Measurements from ENCODE around the gene TNFRSF8. TPM values are rescaled to one million over a fixed set of nuclear protein-coding genes. Genes with fewer than 3 reads are reported as not detected.

TNFRSF8 gene
- total and polyA plus RNA-seq, 2 of the 13 experiments (the other 11 are each of a cell fraction or from before 2014, with no cell fraction given): not detected

DNA sequence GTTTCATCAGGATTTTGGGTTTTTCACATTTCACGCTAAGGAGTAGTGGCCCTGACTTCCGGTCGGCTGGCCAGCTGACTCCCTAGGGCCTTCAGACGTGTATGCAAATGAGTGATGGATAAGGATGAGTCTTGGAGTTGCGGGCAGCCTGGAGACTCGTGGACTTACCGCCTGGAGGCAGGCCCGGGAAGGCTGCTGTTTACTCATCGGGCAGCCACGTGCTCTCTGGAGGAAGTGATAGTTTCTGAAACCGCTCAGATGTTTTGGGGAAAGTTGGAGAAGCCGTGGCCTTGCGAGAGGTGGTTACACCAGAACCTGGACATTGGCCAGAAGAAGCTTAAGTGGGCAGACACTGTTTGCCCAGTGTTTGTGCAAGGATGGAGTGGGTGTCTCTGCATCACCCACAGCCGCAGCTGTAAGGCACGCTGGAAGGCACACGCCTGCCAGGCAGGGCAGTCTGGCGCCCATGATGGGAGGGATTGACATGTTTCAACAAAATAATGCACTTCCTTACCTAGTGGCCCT, 80.6 kb downstream of the TNFRSF8 start (continued):
- TF ChIP-seq, protein P1, sequence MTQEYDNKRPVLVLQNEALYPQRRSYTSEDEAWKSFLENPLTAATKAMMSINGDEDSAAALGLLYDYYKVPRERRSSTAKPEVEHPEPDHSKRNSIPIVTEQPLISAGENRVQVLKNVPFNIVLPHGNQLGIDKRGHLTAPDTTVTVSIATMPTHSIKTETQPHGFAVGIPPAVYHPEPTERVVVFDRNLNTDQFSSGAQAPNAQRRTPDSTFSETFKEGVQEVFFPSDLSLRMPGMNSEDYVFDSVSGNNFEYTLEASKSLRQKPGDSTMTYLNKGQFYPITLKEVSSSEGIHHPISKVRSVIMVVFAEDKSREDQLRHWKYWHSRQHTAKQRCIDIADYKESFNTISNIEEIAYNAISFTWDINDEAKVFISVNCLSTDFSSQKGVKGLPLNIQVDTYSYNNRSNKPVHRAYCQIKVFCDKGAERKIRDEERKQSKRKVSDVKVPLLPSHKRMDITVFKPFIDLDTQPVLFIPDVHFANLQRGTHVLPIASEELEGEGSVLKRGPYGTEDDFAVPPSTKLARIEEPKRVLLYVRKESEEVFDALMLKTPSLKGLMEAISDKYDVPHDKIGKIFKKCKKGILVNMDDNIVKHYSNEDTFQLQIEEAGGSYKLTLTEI (CRISPR knock-in tag; conservative IDR thresholded peaks at IDR 0.05): no peak
- TF ChIP-seq ZXDC (CRISPR knock-in tag; IDR thresholded peaks at IDR 0.05) (no peak), STAT5B (CRISPR knock-in tag; IDR thresholded peaks at IDR 0.05) (no peak), FOSL1 (CRISPR knock-in tag; IDR thresholded peaks at IDR 0.05; ENCODE audit: borderline replicate concordance) (no peak), ZNF441 (CRISPR knock-in tag; IDR thresholded peaks at IDR 0.05; ENCODE audit: borderline replicate concordance) (peak; percentile 48; the same call in 1 of the 2 replicates), EHMT2 (IDR thresholded peaks at IDR 0.05; ENCODE audit: borderline replicate concordance, low read depth, low read length) (no peak), ZSCAN21 (CRISPR knock-in tag; IDR thresholded peaks at IDR 0.05; ENCODE audit: borderline replicate concordance) (no peak), ZIK1 (CRISPR knock-in tag; IDR thresholded peaks at IDR 0.05; ENCODE audit: borderline replicate concordance, low read depth) (no peak), FOXA1 (IDR thresholded peaks at IDR 0.05) (no peak), FOXA1 (CRISPR knock-in tag; IDR thresholded peaks at IDR 0.05) (peak; percentile 74), SALL1 (CRISPR knock-in tag; IDR thresholded peaks at IDR 0.05) (peak; percentile 11; the same call in 1 of the 2 replicates), FOXA3 (CRISPR knock-in tag; IDR thresholded peaks at IDR 0.05) (peak; percentile 63), ZNF652 (CRISPR knock-in tag; IDR thresholded peaks at IDR 0.05; ENCODE audit: borderline replicate concordance, low read depth) (no peak), ZFP37 (CRISPR knock-in tag; IDR thresholded peaks at IDR 0.05; ENCODE audit: borderline replicate concordance) (no peak), ZNF30 (CRISPR knock-in tag; IDR thresholded peaks at IDR 0.05) (no peak), MIER2 (CRISPR knock-in tag; IDR thresholded peaks at IDR 0.05) (no peak), KLF15 (CRISPR knock-in tag; IDR thresholded peaks at IDR 0.05; ENCODE audit: borderline replicate concordance) (no peak), ZMYM3 (CRISPR knock-in tag; IDR thresholded peaks at IDR 0.05) (no peak)
- TF ChIP-seq, protein P2, sequence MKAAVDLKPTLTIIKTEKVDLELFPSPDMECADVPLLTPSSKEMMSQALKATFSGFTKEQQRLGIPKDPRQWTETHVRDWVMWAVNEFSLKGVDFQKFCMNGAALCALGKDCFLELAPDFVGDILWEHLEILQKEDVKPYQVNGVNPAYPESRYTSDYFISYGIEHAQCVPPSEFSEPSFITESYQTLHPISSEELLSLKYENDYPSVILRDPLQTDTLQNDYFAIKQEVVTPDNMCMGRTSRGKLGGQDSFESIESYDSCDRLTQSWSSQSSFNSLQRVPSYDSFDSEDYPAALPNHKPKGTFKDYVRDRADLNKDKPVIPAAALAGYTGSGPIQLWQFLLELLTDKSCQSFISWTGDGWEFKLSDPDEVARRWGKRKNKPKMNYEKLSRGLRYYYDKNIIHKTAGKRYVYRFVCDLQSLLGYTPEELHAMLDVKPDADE (CRISPR knock-in tag; IDR thresholded peaks at IDR 0.05): no peak
- TF ChIP-seq, protein P3, sequence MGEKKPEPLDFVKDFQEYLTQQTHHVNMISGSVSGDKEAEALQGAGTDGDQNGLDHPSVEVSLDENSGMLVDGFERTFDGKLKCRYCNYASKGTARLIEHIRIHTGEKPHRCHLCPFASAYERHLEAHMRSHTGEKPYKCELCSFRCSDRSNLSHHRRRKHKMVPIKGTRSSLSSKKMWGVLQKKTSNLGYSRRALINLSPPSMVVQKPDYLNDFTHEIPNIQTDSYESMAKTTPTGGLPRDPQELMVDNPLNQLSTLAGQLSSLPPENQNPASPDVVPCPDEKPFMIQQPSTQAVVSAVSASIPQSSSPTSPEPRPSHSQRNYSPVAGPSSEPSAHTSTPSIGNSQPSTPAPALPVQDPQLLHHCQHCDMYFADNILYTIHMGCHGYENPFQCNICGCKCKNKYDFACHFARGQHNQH (CRISPR knock-in tag; IDR thresholded peaks at IDR 0.05): no peak
